HEK293T (cell line): ENCODE data around the gene KLHL5.

Experiments used
- BHLHE40 ChIP-seq: fragments of 450-650 bp; IDR thresholded peaks from 2 replicates; pipeline ENCODE4 v1.6.1; 2016; ENCODE audit warnings: mild to moderate bottlenecking, moderate library complexity, borderline replicate concordance
- CTBP1 ChIP-seq: fragments of 450-650 bp; IDR thresholded peaks from 2 replicates; pipeline ENCODE4 v1.6.1; 2016; ENCODE audit warnings: borderline replicate concordance
- ELF4 ChIP-seq: fragments of 450-650 bp; IDR thresholded peaks from 2 replicates; pipeline ENCODE4 v1.6.1; 2017; ENCODE audit warnings: antibody characterized with exemption
- FOXM1 ChIP-seq: fragments of 450-650 bp; IDR thresholded peaks from 2 replicates; pipeline ENCODE4 v1.6.1; 2017; ENCODE audit warnings: mild to moderate bottlenecking, borderline replicate concordance
- HDGF ChIP-seq: fragments of 450-650 bp; IDR thresholded peaks from 2 replicates; pipeline ENCODE4 v1.6.1; 2017; ENCODE audit warnings: antibody characterized with exemption, borderline replicate concordance
- SUZ12 ChIP-seq: fragments of 450-650 bp; IDR thresholded peaks from 2 replicates; pipeline ENCODE4 v1.6.1; 2016; ENCODE audit warnings: mild to moderate bottlenecking

DNA sequence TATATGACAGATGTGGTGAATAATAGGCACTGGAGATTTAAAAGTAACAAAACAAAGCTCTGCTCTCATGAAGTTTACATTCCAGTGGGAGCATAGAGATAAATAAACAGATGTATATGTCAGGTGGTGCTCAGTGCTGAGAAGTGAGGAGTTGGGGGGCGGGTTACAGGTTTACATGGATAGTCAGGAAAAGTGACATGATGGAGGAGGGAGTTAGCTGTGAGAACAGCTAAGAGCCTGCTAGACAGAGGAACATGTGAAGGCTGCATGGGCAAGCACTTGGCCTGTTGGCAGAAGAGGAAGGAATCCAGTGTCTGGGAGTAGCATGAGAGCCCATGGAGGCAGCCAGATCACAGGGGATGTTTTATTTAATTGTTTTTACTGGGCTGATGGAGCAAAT, 19.7 kb upstream of the KLHL5 start:
- no peak for TF ChIP-seq HDGF
- no peak for TF ChIP-seq BHLHE40
- no peak for TF ChIP-seq ELF4
- no peak for TF ChIP-seq FOXM1
- TF ChIP-seq CTBP1 = no peak
- TF ChIP-seq SUZ12 = no peak
